ENCODE data around the gene FGF18.
A peak's percentile ranks its signal among the peaks of the same experiment; 100 is the strongest.
"Not testable (repeated sequence)": the region's sequence is repeated elsewhere in the genome, so short reads cannot be mapped to it uniquely, and the experiment has no call there.

The FGF18 gene

DNA sequence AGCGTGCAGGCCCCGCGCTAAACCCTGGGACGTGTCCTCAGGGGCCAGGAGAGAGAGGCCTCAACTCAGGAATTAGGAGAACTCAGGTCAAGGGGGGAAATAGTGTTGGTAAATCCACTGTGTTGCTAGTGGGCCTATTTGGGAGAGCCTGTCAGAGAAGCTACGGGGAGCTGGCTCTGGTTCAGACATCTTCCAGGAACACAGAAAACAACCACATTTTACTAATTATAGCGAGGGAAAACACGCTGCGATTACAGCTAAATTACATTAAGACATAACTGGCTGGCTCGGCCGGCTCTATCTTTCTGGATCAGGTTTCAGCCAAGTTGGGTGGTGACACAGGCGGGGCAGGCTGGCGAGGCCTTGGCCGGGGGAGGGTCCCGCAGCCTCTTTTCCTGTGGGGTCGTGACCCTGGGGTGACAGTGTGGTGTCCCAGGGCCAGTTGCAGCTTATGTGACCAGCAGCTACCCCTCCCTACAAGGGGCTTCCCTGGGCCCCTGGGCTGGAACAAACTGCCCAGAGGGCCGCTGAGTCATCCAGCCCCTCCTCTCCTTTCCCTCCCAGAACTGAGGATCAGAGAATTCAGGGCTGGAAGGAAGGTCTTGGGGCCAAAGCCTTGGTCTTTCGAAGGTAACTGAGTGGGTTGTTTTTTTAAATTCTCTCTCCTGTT, 75.1 kb downstream of the FGF18 start:
- FAIRE-seq (no peak), DNase-seq (ENCODE audit: low spot score) (peak; percentile 5)

DNA sequence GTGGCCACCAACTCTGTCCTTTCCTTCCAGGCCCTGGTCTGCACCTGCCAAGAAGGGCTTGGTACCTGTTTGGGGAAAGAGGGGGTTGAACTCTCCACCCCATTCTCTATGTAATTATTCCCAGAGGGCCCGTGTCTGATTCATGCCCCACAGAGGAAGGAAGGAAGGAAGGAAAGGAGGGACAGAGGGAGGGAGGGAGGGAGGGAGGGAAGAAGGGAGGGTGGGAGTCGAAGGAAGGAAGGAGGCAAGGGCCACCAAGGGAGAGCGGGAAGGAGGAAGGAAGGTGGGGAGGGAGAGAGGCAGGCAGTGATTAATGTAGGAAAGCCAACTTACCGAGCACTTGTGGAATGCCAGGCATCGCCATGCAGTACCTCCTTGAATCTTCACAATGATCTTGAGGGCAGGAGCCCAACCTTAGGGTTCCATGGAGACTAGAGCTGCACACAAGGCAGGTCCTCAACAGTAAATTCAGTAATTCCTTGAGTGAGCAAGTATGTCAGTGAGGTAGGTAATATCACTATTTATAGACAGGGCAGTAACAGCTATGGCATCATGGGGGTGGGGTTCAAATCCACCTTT, 75.8 kb downstream of the FGF18 start:
- FAIRE-seq, result no peak
- peak; percentile 19 for DNase-seq (ENCODE audit: low spot score)

GRCh38 chr5:171496456-171496855, 77.0 kb downstream of the FGF18 start:
- no peak for DNase-seq (ENCODE audit: low spot score)
- FAIRE-seq, result no peak

- not testable (repeated sequence) for DNase-seq (ENCODE audit: low spot score); FAIRE-seq
These were observed 78.0 kb downstream of the FGF18 start for GRCh38 chr5:171497494-171497893.

DNA sequence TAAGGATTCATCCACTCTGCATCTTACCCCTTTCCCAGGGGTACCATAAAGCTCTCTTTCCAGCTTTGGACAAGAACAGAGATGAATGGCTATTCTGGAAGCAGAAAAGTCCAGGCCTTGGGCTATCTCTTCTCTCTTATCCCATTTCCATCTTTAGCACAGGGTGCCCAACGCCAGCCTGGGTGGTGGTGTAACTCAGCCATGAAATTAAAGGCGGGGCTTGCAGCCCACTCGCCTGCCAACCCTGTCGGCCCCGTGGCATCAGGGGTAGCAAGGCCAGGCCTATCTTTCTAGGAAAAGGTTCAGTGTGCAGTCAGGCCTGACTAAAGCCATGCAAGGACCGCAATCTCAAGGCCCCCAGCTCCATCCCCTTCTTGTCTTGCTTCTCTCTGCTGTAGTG, 78.7 kb downstream of the FGF18 start:
- no peak for DNase-seq (ENCODE audit: low spot score)
- FAIRE-seq, result no peak

DNA sequence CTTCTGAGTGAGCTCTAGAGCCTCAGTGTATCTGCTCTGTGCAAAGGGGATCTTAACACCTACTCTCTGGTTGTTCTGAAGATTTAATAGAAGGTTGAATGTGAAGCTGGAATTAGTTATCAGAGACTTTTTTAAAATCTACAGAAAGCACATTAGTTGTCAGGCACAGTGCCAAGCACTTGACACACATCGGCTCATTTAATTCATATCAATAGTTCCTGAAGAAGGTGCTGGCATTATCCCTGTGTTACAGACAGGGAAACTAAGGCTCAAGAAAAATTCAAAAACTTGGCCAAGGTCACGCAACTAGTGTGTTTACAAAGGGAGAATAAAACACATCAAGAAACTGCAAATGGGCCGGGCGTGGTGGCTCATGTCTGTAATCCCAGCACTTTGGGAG, 80.2 kb downstream of the FGF18 start:
- FAIRE-seq (no peak), DNase-seq (ENCODE audit: low spot score) (no peak)

DNA sequence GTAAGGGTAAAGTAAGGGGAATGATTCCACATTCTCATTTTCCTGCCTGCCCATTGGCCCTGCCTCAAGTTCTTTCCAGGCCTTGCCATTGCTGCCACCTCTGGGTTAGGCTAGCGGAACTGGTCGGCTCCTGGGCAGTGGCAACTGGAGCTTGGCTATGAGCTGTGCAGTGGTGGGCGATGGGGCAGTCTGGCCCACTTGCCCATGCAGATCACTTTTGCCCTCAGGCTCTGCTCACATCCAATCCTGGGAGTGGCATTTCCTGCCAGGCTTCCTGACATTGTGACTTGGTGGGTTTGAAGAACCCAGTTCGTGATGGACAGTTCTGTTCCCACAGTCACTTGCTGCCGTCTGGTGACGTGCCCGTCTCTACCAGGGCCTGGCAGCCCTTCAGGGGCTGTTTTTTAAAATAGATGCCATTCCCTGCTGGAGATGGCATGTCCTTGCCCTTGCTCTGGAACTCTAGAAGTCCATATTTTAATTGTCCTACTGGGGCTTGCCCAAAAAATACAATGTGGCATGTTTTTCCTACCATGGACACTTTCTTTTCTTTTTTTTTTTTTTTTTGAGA, 86.1 kb downstream of the FGF18 start:
- no peak for FAIRE-seq
- DNase-seq (ENCODE audit: low spot score), result no peak

GRCh38 chr5:171506951-171507350, 87.5 kb downstream of the FGF18 start:
- no peak for FAIRE-seq

More at GRCh38 chr5:171506951-171507350, 87.5 kb downstream of the FGF18 start:
- DNase-seq (ENCODE audit: low spot score), result no peak

Measured in RCC 7860 (cell line).